ENCODE results near the gene RASSF5. TPM values are rescaled to one million over a fixed set of nuclear protein-coding genes. Genes with fewer than 3 reads are reported as not detected.

RASSF5 gene
- total RNA-seq, 1 experiment from 2014 or later: 1.3 TPM

- no TSS peak for BruUV-seq (replicated peaks)
- Histone ChIP-seq H3K36me3 (ENCODE audit: control insufficient read depth, insufficient read depth, low read length) (peaks cover 1% of the 10 kb centered on the region; the same call in 1 of the 2 replicates), H3K27me3 (replicated peaks; ENCODE audit: control insufficient read depth, insufficient read depth, low read length) (no peaks in the 10 kb centered on the region), H3K4me3 (ENCODE audit: low read depth, low read length) (no peak overlapping the region), H3K4me1 (peaks cover 11% of the 10 kb centered on the region), H3K9me3 (no peaks in the 10 kb centered on the region)
- TF ChIP-seq CTCF (IDR thresholded peaks at IDR 0.05; ENCODE audit: insufficient read depth in 1 of 2, low read depth in 1 of 2, low read length in 1 of 2, severe bottlenecking in 1 of 2, unreplicated experiment in 1 of 2): no peak
- ChIA-PET POLR2A (no interaction called here), CTCF (no interaction called here)
- no peaks in the 10 kb centered on the region for H3K4me1 Mint-ChIP-seq (ENCODE audit: low read depth, unreplicated experiment)
- no peaks in the 10 kb centered on the region for H3K9me3 Mint-ChIP-seq (ENCODE audit: unreplicated experiment)
- H3K27me3 Mint-ChIP-seq (ENCODE audit: insufficient read depth, unreplicated experiment): peaks cover 2% of the 10 kb centered on the region
- H3K36me3 Mint-ChIP-seq (ENCODE audit: insufficient read depth, unreplicated experiment): no peaks in the 10 kb centered on the region
- no peak overlapping the region for H3K27ac Mint-ChIP-seq (ENCODE audit: unreplicated experiment)
- DNase-seq: no peak
- intact Hi-C loops (cut with micrococcal nuclease; ENCODE audit: unreplicated experiment): no loop called here
- no peak overlapping the region for H3K4me3 Mint-ChIP-seq (ENCODE audit: unreplicated experiment)
These were observed 52.8 kb downstream of the RASSF5 start for GRCh38 chr1:206560007-206560716.

- no peak overlapping the region for H3K4me3 Mint-ChIP-seq (ENCODE audit: unreplicated experiment)
- no TSS peak for BruUV-seq (replicated peaks)
- Histone ChIP-seq H3K36me3 (ENCODE audit: control insufficient read depth, insufficient read depth, low read length) (peaks cover 1% of the 10 kb centered on the region), H3K27me3 (replicated peaks; ENCODE audit: control insufficient read depth, insufficient read depth, low read length) (no peaks in the 10 kb centered on the region), H3K9me3 (no peaks in the 10 kb centered on the region), H3K4me1 (peaks cover 3% of the 10 kb centered on the region; the same call in 1 of the 2 replicates), H3K4me3 (ENCODE audit: low read depth, low read length) (no peak overlapping the region)
- H3K9me3 Mint-ChIP-seq (ENCODE audit: unreplicated experiment): no peaks in the 10 kb centered on the region
- no peaks in the 10 kb centered on the region for H3K4me1 Mint-ChIP-seq (ENCODE audit: low read depth, unreplicated experiment)
- intact Hi-C loops (cut with micrococcal nuclease; ENCODE audit: unreplicated experiment): no loop called here
- H3K27me3 Mint-ChIP-seq (ENCODE audit: insufficient read depth, unreplicated experiment): peaks cover 2% of the 10 kb centered on the region
- POLR2A ChIA-PET: no interaction called here
- CTCF ChIA-PET: no interaction called here
- no peaks in the 10 kb centered on the region for H3K36me3 Mint-ChIP-seq (ENCODE audit: insufficient read depth, unreplicated experiment)
- no peak overlapping the region for H3K27ac Mint-ChIP-seq (ENCODE audit: unreplicated experiment)
- no peak for TF ChIP-seq CTCF (IDR thresholded peaks at IDR 0.05; ENCODE audit: insufficient read depth in 1 of 2, low read depth in 1 of 2, low read length in 1 of 2, severe bottlenecking in 1 of 2, unreplicated experiment in 1 of 2)
- DNase-seq: no peak
These were observed 56.3 kb downstream of the RASSF5 start for GRCh38 chr1:206563367-206564207.

GRCh38 chr1:206565995-206566394, 58.7 kb downstream of the RASSF5 start:
- POLR2A ChIA-PET: no interaction called here
- Mint-ChIP-seq H3K27ac (ENCODE audit: unreplicated experiment) (no peak overlapping the region), H3K9me3 (ENCODE audit: unreplicated experiment) (no peaks in the 10 kb centered on the region), H3K4me1 (ENCODE audit: low read depth, unreplicated experiment) (no peaks in the 10 kb centered on the region), H3K4me3 (ENCODE audit: unreplicated experiment) (no peak overlapping the region), H3K27me3 (ENCODE audit: insufficient read depth, unreplicated experiment) (peaks cover 2% of the 10 kb centered on the region), H3K36me3 (ENCODE audit: insufficient read depth, unreplicated experiment) (no peaks in the 10 kb centered on the region)
- no peak for TF ChIP-seq CTCF (IDR thresholded peaks at IDR 0.05; ENCODE audit: insufficient read depth in 1 of 2, low read depth in 1 of 2, low read length in 1 of 2, severe bottlenecking in 1 of 2, unreplicated experiment in 1 of 2)
- intact Hi-C loops (cut with micrococcal nuclease; ENCODE audit: unreplicated experiment): no loop called here
- Histone ChIP-seq H3K36me3 (ENCODE audit: control insufficient read depth, insufficient read depth, low read length) (peaks cover 1% of the 10 kb centered on the region), H3K4me3 (ENCODE audit: low read depth, low read length) (no peak overlapping the region), H3K4me1 (peaks cover 3% of the 10 kb centered on the region; the same call in 1 of the 2 replicates), H3K9me3 (no peaks in the 10 kb centered on the region), H3K27me3 (replicated peaks; ENCODE audit: control insufficient read depth, insufficient read depth, low read length) (no peaks in the 10 kb centered on the region)
- CTCF ChIA-PET: no interaction called here
- DNase-seq: no peak
- BruUV-seq (replicated peaks): no TSS peak
